NCI-H1417 (cell line): ENCODE results near the gene ARL8B.
"Not testable (repeated sequence)": the region's sequence is repeated elsewhere in the genome, so short reads cannot be mapped to it uniquely, and the experiment has no call there.

Experiments used
- DNase-seq, 3 experiments: peaks; one replicate each; lab custom pipeline; 2025; lab: John Stamatoyannopoulos, UW

Gene ARL8B

DNA sequence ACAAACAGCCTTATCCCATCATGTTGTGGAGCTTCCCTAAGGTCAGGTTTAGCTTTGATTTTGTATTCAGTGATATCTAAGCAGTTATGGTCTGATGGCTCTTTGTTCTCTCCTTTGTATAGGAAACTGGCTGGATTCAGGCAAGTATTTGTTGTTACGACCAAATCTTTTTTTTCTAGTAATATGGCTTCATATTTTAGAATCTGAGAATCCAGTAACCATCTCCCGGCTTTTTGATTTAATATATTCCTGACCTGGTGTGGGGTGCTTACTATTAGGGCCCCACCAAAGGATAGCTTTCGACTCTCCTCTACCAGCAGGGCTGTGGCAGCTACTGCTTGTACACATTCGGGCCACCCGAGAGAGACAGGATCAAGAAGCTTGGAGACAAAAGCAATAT is 23.0 kb downstream of the ARL8B start:
- DNase-seq, result no peak

DNA sequence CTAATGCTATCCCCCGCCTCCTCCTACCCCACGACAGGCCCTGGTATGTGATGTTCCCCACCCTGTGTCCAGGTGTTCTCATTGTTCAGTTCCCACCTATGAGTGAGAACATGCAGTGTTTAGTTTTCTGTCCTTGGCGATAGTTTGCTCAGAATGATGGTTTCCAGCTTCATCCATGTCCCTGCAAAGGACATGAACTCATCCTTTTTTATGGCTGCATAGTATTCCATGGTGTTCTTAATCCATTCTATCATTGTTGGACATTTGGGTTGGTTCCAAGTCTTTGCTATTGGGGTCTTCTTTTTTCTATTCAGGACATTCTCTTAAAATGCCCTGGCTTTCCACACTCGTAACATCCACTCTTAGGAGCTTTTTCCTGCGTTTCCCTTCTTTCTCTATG is 25.1 kb downstream of the ARL8B start:
- DNase-seq, result not testable (repeated sequence)

DNA sequence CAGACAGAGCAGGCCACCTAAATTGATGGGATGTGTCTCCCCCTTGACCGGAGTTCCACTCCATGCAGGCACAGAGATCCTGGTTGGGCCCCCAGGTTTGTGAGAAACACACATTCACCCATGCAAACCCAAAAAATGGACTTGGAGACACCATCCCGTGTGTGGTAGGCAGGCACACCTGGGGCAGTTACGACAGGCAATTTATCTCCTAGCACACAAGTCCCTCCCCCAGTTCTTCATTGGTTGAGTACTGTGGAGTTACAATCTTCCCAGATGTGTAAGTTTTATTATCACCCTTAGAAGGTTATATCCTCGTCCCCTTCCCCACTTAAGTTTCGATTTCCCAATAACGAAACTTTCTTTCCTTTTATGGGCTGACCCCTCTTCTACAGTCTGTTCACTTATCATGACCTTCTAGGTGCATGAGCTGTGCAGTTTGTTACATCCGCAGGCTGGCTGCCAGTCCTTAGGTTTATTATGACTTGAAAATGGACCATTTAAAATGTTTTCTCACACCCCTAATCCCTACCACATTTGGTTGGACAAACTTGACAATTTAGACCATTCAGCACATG is 27.3 kb downstream of the ARL8B start:
- no peak for DNase-seq

DNA sequence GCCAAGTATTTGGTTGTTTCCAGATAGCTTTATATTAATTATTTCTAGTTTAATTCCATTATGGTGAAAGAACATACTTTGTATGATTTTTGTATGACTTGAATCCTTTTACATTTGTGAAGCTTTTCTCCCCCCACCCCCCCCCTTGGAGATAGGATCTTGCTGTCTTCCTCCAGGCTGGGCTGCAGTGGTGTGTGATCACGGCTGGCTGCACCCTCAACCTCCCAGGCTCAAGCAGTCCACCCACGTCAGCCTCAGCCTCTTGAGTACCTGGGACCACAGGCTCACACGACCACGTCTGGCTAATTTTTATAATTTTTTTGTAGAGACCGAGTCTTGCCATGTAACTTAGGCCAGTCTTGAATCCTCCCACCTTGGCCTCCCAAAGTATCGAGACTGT is 29.5 kb downstream of the ARL8B start:
- DNase-seq, result no peak

DNA sequence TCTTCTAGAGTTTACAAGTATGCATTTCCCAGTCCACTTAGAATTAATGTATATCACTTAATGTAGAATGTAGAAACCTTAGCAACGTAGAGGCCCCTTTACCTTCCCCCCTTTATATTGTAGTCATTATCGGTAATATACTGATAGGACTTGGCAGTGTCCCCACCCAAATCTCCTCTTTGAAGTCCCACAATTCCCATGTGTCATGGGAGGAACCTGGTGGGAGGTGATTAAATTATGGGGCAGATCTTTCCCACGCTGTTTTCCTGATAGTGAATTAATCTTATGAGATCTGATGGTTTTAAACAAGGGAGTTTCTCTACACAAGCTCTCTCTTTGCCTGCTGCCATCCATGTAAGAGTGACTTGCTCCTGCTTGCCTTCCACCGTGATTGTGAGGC is 31.0 kb downstream of the ARL8B start:
- no peak for DNase-seq

DNA sequence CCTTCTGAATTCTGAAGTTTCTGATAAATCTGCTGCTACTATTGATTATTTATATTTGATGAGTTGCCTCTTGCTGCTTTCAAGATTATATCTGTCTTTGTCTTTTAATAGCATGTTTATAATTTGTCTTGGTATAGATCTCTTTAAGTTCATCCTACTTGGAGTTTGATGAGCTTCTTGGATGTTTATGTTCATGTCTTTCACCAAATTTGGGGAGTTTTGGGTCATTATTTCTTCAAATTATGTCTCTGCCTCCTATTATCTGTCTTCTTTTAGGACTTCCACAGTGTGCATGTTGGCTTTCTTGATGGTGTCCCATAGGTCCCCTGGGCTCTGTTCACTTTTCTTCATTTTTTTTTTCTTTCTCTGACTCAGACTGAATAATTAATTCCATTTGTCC is 33.1 kb downstream of the ARL8B start:
- no peak for DNase-seq

DNA sequence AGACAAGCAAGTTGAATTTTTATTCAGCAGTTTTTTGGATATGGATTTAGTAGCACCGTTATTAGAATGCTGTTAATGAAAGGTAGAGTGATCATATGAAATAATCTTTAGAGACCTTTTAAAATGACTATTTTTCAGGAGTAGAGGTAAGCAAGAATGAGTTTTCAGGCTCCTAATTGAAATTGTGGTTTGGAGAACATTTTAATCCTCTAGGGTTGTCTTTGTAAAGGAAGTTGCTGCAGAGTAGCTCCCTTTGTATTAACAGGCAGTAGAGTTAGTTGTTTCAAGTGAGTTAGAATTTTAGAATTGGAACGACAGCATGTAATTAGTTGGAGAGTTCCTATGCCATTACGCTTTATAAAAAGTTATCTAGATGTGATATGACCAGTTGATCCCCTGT is 38.2 kb downstream of the ARL8B start:
- no peak for DNase-seq

DNA sequence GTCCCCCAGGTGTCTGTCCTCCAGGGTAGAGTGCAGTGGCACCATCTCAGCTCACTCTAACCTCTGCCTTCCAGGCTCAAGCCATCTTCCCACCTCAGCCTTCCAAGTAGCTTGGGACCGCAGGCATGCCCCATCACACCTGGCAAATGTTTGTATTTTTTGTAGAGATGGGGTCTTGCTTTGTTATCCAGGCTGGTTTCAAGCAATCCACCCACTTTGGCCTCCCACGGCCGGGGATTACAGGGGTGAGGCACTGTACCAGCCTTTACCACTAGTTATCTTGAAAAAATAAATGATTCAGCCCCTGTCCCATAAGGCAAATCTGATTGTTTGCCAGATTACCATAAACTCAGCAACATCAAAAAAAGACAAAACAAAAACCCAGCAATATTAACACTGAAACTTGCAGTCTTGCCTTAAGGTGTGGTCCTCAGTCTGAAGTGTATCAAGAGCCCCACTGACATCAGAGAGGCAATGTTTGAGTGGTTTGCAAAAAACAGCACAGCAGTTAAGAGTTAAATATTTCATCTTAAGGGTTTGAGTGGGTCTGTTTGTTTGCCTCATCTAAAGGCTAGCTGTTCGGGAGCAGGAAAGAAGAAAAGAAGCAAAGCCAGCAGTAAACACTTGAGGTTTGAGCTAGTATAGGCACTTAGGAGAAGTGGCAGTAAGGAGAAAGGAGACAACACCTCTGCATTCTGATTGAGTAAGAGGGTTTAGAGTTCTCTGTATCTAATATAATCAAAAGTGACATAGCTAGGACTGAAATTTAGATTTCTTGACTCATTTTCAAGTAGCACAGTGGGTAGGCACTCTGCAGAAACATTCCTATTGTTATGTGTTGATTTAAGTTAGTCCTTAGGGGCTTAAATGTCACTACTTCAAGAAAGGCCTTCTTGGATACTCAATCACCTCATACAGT is 39.1 kb downstream of the ARL8B start:
- peak in 2 of 3 experiments; percentile 2 to 69 for DNase-seq

DNA sequence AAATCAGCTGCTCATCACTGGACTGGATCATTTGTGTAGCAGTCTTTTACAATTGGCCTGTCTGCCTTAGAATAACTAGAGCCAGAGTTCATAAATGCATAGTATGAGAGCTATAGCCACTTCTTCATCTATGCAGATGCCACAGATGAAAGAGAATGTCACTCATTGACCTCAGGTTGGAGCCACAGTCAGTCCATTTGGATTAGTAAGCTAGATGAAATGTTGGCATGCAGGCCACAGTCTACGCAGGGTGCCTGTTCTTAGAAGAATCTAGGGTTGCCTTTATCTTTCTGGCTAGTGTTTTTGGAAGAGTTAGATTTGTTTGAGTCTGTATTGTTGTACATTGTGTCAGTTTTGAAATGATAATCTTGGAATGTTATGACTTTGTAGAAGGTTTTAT is 40.0 kb downstream of the ARL8B start:
- no peak for DNase-seq

DNA sequence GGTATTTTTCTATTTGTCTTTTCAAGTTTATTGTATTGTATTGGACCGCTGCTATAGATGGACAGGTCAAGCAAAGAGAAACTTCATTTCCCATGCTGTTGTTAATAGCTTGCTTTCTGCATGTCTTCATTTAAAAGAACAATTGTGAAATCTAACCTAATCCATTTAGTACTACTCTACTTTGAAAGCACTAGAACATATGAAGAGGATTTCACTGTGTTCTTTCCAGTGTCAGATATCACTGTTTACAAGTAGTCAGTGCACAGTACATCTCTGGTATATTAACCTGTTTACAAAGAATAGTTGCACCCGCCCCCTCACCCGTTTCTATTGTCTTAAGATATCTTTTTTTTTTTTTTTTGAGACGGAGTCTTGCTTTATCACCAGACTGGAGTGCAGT is 43.6 kb downstream of the ARL8B start:
- DNase-seq, result peak in 1 of 3 experiments; percentile 28

DNA sequence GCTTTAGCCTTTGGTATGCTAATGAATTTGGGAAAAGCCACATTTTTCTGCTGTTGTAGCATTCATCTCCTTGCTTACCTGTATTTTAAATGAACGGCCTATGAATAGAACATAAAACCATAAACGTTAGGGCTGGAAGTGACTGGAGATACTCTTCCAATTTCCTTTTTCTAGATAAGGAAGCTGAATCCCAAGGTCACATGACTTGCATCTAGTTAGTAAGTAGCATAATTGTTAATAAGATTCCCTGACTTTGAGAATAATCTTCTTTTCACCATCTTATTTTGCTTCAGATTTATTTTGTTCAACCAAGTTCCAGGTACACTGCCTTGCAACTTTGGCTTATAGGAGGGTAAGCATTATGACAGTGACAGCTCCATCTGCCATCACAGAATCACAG is 44.8 kb downstream of the ARL8B start:
- no peak for DNase-seq

DNA sequence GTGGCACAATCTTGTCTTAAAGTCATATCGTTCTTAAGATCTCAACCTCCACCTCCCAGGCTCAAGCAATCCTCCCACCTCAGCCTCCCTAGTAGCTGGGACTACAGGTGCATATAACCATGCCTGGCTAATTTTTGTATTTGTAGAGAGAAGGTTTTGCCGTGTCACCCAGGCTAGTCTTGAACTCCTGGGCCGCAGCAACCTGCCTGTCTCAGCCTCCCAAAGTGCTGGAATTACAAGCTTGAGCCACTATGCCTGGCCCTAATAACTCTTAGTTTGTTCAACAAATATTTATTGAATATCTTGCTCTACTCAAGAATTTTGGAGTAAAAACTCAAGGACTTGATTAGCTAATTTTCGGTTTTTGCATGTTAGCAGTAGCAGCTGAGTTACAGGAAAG is 46.0 kb downstream of the ARL8B start:
- no peak for DNase-seq

DNA sequence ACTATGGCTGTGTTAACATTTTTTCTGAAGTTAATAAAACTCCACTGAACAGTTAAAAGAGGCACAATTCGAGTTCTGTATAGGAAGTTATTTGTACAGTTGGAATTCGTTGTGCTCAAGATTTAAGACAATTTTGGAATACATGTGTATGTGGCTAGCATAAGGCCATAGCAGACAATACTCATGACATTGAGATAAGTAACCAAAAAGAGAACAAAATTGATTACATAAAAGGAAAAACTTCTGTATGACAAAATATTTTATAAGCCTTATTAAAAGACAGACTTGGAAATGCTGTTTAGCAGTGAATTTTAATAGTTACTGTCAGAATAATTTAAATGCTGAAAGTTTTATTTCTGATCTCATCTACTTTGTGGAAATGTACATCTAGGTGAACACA is 47.7 kb downstream of the ARL8B start:
- DNase-seq, result no peak

DNA sequence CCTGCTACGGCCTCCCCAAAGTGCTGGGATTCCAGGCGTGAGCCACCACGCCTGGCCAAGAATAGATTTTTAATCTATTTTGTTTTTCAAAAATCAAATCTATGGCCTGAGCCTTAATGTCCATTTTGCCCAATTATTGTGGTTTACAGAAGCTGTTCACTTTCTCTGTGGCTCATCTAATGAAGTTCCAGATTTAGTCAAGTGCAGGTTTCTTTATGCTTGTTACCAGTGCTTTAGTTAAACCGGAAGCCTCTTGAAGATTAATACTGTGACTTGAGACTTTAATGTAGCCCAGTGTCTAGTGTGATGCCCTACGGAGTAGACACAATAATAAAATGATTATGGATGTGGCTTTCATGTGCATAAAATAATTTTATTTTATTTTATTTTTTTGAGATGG is 48.9 kb downstream of the ARL8B start:
- DNase-seq, result no peak

DNA sequence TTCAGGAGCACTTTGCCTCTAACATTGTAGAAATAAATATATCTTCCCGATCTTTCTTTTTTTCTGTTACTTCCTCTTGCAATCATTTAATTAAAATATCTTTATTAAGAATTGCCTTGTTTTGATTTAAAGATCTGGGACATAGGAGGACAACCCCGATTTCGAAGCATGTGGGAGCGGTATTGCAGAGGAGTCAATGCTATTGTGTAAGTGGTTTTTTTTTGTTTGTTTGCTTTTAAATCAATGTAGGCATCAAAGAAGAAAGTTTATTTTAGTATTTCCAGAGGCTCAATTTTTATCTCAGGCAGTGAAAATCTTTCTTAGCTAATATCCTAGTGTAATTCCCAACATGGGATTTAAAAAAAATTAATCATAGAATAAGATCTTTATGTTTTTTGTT is 49.9 kb downstream of the ARL8B start:
- DNase-seq, result no peak

DNA sequence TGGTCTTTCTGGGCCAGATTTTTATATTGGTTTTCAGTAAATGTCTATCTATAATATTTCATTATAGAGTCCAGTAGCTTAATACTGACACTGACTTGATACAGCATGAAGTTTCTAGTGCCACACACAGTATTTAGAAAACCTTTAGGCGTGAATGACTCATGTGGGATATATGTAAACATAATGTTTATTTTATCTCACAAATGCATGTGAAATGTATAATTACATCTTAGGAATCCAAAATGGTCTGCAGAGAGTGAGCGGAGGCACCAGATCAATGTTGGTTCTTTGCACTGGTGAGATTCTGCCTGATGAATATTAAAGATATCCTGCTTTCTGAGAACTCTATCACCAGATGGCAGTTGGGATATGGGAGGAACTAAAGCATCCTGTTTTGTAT is 56.9 kb downstream of the ARL8B start:
- DNase-seq, result not testable (repeated sequence)

DNA sequence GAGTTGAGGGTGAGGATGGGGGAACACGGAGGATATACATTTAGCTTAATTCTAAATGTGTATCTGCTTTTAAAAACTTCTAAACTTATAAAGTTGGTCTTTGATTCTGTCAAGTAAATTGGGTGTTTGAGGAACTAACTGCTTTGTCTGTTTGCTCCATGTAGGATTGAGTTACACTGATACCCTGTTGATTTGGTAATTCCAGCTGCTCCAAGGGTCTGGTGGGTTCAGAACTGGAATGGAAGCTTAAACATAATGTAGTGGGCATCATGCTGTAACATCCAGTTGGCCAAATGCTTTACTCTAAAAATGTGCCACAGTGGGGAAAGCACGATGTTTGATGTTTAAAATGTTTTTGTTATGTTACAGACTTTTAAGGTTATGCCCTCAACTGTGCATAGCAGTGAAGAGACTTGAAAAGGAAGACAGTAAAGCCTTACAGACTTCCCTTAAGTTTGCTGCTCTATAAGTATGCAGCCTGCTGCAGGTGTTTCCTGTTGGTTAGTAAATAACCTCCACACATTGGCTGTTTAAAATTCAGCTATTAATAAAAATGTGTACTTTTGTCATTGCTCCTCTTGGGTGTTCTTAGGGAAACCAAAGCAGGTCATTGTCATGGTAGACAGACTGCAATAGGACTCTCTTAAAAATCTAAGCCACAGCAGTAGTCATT is 59.5 kb downstream of the ARL8B start:
- no peak for DNase-seq

DNA sequence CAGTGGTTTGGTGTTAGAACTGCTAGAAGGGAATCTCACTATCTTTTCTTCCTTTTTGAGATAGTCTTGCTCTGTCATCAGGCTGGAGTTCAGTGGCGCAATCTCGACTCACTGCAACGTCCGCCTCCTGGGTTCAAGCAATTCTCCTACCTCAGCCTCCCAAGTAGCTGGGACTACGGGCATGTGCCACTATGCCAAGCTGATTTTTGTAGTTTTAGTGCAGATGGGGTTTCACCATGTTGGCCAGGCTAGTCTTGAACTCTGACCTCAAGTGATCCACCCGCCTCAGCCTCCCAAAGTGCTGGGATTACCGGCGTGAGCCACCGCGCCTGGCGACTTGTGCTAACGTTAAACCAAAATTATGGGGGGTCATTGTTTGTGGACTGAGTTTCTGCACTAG is 61.6 kb downstream of the ARL8B start:
- DNase-seq, result not testable (repeated sequence)

DNA sequence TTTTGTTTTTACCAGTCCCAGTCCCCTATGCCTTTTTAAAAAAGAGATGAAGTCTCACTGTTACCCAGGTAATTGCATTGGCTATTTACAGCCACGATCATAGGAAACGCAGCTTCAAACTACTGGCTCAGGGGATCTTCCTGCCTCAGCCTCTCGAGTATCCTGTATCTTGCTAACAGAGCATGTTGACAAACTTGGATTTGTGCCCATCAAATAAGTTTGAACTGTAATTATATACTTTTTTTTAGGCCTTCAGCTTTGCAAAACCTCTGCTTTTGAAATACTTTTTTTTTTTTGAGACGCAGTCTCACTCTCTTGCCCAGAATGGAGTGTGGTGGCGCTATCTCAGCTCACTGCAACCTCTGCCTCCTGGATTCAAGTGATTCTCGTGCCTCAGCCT is 62.4 kb downstream of the ARL8B start:
- DNase-seq, result no peak

DNA sequence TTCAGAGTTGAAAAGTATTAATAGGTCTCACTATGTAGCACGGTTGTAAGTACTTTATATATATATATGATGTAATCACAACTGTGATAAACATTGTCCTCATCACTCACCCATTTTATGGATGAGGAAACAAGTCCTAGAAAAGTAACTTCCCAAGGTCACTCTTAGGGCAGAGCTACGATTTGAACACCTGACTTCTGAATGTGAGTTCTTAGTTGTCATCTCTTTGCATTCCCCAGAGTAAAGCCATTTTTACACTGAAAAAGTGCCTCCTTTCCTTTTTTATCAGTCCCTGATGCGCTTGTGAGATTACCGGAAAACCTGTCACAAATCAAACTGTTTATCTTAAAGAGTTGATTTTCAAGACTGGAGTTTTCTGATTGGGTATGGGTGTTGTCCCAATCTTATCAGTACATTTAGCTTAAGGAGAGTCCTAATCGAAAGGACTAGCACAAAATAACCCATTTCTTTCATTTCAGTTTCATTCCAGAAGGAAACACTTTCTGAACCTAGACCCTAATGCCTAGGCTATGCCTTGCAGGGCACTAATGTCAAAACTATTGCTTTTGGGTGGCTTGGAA is 63.1 kb downstream of the ARL8B start:
- no peak for DNase-seq

DNA sequence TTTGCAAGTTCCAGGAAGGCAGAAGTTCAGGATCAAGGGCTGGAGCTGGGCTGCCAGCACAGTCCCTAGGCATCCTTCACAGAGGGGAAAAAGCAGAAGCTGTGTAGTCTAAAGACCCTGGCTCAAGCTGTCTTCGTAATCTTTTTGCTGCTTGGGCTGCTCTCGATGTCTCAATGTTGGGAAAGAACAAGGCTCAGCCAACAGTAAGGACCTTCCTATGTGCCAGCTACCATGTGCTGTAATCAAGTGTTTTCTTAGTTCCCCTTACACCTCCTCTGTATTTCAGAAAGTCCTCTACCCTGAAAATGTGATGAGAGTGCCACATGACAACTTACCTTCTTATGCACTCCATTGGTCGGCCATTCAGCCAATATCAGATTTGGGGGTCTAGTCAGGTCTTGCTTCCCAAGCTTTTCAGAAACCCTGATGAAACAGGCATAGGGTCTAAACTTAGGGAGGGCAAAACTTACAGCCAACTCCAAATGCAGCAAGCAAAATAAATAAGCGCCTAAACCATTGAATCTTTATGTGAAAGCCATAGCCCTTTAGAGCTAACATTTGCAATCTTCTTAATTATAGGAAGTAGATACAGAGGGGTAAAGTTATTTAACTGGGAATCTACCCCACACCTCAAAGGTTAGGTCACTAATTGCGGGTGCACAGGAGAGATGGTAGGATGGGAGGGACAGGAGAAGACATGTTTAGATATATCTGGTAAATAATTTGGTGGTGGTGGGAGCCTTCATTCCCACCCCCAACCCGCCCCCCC is 64.2 kb downstream of the ARL8B start:
- DNase-seq, result peak in 1 of 3 experiments; percentile 2

DNA sequence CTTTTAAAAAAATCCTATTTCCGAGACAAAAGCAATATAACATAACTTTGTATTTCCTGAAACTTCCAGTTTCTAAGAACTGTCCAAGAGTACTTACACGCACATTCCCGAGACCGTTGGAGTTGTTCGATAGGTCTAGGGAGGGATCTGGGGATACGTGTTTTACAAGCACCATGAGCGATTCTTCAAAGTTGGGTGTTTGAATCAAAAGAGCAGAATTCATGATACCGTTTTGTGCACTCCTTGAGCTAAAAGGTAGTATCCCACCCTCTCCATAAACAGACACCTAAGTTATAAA is 64.7 kb downstream of the ARL8B start:
- no peak for DNase-seq
